HG03460 (cell line): Measurements from ENCODE around the gene ELOVL5.

Source experiments
- ATAC-seq: cut with Tn5 transposase; IDR thresholded peaks from one replicate; pipeline ENCODE4 v1.9.1; 2021; ENCODE audit not compliant: unreplicated experiment

Gene ELOVL5

GRCh38 chr6:53244399-53244931, 104.3 kb downstream of the ELOVL5 start:
- no peak for ATAC-seq

GRCh38 chr6:53241938-53242337, 106.8 kb downstream of the ELOVL5 start:
- no peak for ATAC-seq

- no peak for ATAC-seq
These were observed 108.0 kb downstream of the ELOVL5 start for GRCh38 chr6:53240761-53241160.

DNA sequence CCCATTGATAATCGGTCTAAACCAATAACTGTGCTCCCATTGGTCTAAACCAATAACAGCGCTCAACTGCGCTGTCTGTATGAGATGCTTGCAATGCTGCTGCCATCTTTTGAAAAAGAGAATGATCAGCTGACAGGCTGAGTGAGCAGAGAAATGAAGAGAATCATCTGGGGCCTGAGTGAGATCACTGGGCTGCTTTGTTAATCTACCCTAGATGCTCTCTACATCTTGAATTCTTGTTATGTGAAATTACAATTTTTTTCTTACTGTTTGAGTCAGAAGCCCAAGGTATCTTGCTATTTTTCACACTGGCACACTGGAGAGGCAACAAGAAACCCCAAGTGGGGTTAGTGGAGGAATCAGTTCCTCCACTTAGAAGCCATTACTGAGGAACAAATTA, 108.6 kb downstream of the ELOVL5 start:
- no peak for ATAC-seq

- ATAC-seq: peak; percentile 63
These were observed 109.2 kb downstream of the ELOVL5 start for GRCh38 chr6:53239526-53239925.

GRCh38 chr6:53238311-53238710, 110.4 kb downstream of the ELOVL5 start:
- no peak for ATAC-seq

DNA sequence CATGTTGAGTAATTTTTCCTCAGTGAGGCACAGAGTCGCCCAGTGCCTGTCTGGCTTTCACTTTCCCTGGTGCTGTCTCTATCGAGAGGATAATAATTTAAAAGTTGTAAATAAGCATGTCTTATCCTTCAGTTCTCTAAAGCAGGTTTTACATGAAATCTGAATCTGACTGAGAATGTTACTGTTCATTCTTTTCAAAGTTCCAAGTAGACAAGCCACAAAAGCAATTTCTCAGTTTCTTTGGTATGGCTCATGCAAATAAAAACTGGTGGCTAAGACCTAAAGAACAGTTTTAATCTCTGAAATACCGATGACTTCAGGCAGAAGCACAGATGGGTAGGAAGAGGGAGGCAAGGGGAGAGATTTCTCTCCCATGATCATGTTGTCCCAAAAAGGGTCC, 112.5 kb downstream of the ELOVL5 start:
- ATAC-seq: no peak

- ATAC-seq: no peak
These were observed 113.2 kb downstream of the ELOVL5 start for GRCh38 chr6:53235508-53235907.

DNA sequence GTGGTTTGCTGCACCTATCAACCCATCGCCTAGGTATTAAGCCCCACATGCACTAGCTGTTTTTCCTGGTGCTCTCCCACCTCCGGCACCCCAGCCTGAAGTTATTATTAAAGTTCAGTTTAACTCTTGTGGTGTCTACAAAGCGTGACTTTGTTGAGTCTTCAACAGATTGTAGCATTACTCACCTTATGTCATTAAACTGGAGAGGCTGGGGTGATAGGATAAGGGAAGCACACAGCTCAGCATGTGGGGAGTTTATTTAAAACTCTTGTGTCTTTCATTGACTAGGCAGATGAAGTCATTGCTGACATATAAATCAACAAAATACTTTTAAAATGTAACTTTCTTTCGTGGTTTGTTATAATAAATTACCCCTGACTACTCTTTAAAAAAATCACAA, 115.4 kb downstream of the ELOVL5 start:
- no peak for ATAC-seq

GRCh38 chr6:53230775-53231467, 117.8 kb downstream of the ELOVL5 start:
- no peak for ATAC-seq

DNA sequence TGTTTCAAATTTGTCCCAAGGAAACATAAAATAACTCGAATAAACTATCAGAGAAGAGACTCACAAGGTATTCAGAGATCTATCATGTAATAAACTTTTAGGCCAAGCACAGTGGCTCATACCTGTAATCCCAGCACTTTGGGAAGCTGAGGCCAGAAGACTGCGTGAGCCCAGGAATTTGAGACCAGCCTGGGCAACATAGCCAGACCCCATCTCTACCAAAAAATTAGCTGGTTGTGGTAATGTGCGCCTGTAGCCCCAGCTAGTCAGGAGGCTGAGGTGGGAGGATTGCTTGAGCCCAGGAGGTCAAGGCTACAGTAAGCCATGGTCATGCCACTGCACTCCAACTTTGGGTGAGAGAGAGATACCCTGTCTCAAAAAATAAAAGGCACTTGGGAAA, 120.9 kb downstream of the ELOVL5 start:
- no peak for ATAC-seq

DNA sequence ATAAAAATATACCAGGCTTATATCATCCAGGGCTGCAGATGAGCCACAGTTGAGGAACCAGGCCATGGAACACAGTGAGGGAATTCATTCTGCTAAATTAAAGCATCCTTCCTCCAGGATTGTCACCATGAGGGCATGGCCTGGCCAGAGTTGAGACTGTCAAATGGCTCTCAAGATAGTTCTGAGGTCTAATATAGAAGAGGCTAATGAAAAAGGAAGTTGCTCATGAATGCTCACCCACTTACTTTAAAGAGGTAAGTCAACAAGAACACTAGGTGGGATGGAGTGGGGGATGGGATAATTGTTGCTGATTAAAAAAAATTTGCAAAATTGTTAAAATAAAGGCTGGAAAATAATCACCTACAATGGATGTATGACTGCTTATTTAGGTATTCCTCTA, 128.1 kb downstream of the ELOVL5 start:
- no peak for ATAC-seq
